Tibial nerve (tissue), 4 donors: ENCODE results near the gene MAP3K4. TPM values are rescaled to one million over a fixed set of nuclear protein-coding genes. Genes with fewer than 3 reads are reported as not detected.

Source experiments
- DNase-seq, 2 donors: peaks; one replicate each; pipeline ENCODE4 v3.0.0-alpha.2; 2019; ENCODE audit warnings: low spot score in 2 of 2
- H3K27ac ChIP-seq, 4 donors: fragments of 200-600 bp; sonication (generic) in 3 of 4; one replicate each; pipeline ENCODE4 v1.5.1; 2017 to 2019; ENCODE audit warnings: mild to moderate bottlenecking in 1 of 4
- H3K27me3 ChIP-seq, 2 donors: fragments of 200-600 bp; sonication (generic) in 1 of 2; one replicate each; pipeline versions ENCODE4 v1.5.1 to v1.6.0; 2017 to 2019
- H3K36me3 ChIP-seq, 3 donors: fragments of 200-600 bp; sonication (generic); one replicate each; pipeline ENCODE4 v1.5.1; 2018 to 2019
- H3K4me1 ChIP-seq, 4 donors: fragments of 200-600 bp; sonication (generic) in 3 of 4; one replicate each; pipeline ENCODE4 v1.5.1; 2017 to 2019
- H3K4me3 ChIP-seq, 4 donors: fragments of 200-600 bp; sonication (generic) in 3 of 4; one replicate each; pipeline ENCODE4 v1.5.1; 2017 to 2019; ENCODE audit warnings: mild to moderate bottlenecking in 1 of 4, moderate library complexity in 1 of 4
- H3K9me3 ChIP-seq, 4 donors: fragments of 200-600 bp; sonication (generic) in 3 of 4; one replicate each; pipeline ENCODE4 v1.5.1; 2017 to 2019
- EP300 ChIP-seq, 2 donors: sonication (generic); formaldehyde crosslinking; IDR thresholded peaks; one replicate each; pipeline ENCODE4 v1.6.1; 2017; ENCODE audit warnings: antibody characterized with exemption in 2 of 2, mild to moderate bottlenecking in 1 of 2
- POLR2A ChIP-seq, 2 donors: fragments of 450-650 bp; IDR thresholded peaks; one replicate each; pipeline ENCODE4 v1.6.1; 2017; ENCODE audit warnings: antibody characterized with exemption in 2 of 2, mild to moderate bottlenecking in 2 of 2, moderate library complexity in 2 of 2
- WGBS, 2 donors: methylation state at CpG; one replicate each; pipeline ENCODE4 v1.1.5; 2018; 5-methylcytosine and 5-hydroxymethylcytosine counted together
- total RNA-seq, 4 donors: library from RNA; depleted of rRNA; stranded (reverse); fragments of >200 nt; gene quantifications; one replicate each; pipeline ENCODE4 v1.1.0, GENCODE V29; 2016
- TF ChIP-seq, protein P1 (sequence below), 5 experiments: fragments of 200-600 bp in 3 of 5; fragments of 450-650 bp in 2 of 5; sonication (generic) in 3 of 5; IDR thresholded peaks; one replicate each; pipeline ENCODE4 v1.5.1; 2016 to 2019; ENCODE audit warnings: antibody characterized with exemption in 5 of 5, mild to moderate bottlenecking in 3 of 5, moderate library complexity in 2 of 5

Gene MAP3K4
- total RNA-seq, 4 donors from 2014 or later = 42.9 to 63.0 (median 56.0) TPM

- peak overlapping the region; percentile 27 to 72 (median 48) for H3K27ac ChIP-seq
- 26 to 29% methylated on average over 3 of the region's 3 CpGs for WGBS, 2 donors
- no peak for DNase-seq
- TF ChIP-seq, protein P1, sequence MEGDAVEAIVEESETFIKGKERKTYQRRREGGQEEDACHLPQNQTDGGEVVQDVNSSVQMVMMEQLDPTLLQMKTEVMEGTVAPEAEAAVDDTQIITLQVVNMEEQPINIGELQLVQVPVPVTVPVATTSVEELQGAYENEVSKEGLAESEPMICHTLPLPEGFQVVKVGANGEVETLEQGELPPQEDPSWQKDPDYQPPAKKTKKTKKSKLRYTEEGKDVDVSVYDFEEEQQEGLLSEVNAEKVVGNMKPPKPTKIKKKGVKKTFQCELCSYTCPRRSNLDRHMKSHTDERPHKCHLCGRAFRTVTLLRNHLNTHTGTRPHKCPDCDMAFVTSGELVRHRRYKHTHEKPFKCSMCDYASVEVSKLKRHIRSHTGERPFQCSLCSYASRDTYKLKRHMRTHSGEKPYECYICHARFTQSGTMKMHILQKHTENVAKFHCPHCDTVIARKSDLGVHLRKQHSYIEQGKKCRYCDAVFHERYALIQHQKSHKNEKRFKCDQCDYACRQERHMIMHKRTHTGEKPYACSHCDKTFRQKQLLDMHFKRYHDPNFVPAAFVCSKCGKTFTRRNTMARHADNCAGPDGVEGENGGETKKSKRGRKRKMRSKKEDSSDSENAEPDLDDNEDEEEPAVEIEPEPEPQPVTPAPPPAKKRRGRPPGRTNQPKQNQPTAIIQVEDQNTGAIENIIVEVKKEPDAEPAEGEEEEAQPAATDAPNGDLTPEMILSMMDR (IDR thresholded peaks at IDR 0.05) = no peak
- peak in 1 of 2 donors; percentile 12 for TF ChIP-seq EP300 (IDR thresholded peaks at IDR 0.05)
- H3K4me3 ChIP-seq = no peak overlapping the region
- peaks cover 0 to 32% (median 10%) of the 10 kb centered on the region in 4 donors for H3K4me1 ChIP-seq
- H3K27me3 ChIP-seq = no peaks in the 10 kb centered on the region
- H3K36me3 ChIP-seq = no peaks in the 10 kb centered on the region
- H3K9me3 ChIP-seq = no peaks in the 10 kb centered on the region
These were observed 30.7 kb upstream of the MAP3K4 start for GRCh38 chr6:160960839-160961238.

DNA sequence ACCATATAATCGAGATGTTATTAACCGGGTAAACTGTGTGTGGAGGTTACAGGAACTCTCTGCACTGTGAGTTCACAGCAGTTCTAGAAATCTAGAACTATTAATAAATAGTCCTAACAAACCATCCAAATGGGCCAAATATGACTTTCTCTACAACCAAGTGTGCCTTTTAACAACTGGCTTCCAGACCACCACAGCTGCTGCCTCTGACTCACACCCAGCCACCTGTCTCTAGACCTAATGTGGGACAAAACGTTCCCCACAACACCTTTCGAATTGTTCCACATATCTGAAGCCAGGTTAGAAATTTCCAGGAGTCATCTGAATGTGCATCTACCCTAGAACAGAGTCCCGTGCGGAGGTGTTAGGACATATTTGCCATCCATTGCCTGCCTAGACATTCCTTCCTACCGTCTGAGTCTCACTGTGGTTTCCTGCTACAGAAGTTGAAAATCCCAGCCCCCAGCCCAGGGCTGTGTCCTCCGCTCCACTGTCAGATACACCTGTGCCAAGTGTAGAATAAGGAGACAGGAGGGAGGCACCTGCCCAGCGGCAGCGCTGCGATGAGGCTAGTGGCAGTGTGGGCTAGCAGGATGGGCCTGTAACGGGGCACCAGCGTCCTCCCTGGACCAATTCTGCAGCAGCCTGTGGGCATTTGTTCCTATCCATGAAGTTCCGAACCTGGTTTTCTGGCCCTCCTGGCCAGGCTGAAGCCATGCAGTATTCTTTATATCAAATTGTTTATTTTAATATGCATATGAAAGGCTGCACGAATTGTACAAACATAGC lies 28.5 kb upstream of the MAP3K4 start:
- no peaks in the 10 kb centered on the region for H3K27me3 ChIP-seq
- WGBS, 2 donors = 84 to 94% methylated on average over 15 of the region's 15 CpGs
- no peaks in the 10 kb centered on the region for H3K36me3 ChIP-seq
- peak overlapping the region in 2 of 4 donors; percentile 65 to 68 for H3K27ac ChIP-seq
- H3K4me1 ChIP-seq = peaks cover 0 to 32% (median 10%) of the 10 kb centered on the region in 4 donors
- H3K4me3 ChIP-seq = no peak overlapping the region
- TF ChIP-seq EP300 (IDR thresholded peaks at IDR 0.05) (no peak), POLR2A (IDR thresholded peaks at IDR 0.05) (no peak)
- TF ChIP-seq, protein P1 (IDR thresholded peaks at IDR 0.05) = no peak
- no peaks in the 10 kb centered on the region for H3K9me3 ChIP-seq
- no peak for DNase-seq

DNA sequence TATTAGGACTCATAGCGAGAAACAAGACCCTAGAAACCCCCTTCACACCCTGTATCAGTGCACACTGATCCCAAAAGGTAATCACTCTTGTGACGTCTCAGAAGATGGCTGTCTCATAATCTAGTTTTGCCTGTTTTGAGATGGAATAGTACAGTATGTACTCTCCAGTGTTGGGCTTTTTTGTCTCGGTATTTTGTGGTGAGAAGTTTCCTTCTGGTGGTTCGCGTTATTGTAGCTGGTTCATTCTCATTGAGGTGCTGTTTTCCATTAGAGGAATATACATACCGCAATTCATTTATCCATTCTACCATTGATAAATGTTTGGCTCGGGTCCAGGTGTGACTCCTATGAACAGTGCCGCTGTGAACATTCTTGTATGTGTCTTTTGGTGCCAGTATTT lies 27.9 kb upstream of the MAP3K4 start:
- WGBS, 2 donors = 54 to 56% methylated on average over 8 of the region's 8 CpGs
- H3K4me1 ChIP-seq = peaks cover 0 to 32% (median 10%) of the 10 kb centered on the region in 4 donors
- H3K9me3 ChIP-seq = no peaks in the 10 kb centered on the region
- no peak overlapping the region for H3K4me3 ChIP-seq
- DNase-seq = no peak
- peak overlapping the region in 2 of 4 donors; percentile 65 to 68 for H3K27ac ChIP-seq
- no peaks in the 10 kb centered on the region for H3K27me3 ChIP-seq
- H3K36me3 ChIP-seq = no peaks in the 10 kb centered on the region
- no peak for TF ChIP-seq EP300 (IDR thresholded peaks at IDR 0.05)
- TF ChIP-seq POLR2A (IDR thresholded peaks at IDR 0.05) = no peak
- TF ChIP-seq, protein P1 (IDR thresholded peaks at IDR 0.05) = no peak

GRCh38 chr6:160965893-160966292 lies 25.7 kb upstream of the MAP3K4 start:
- 87 to 94% methylated on average over 5 of the region's 5 CpGs for WGBS, 2 donors
- Histone ChIP-seq H3K4me1 (peaks cover 0 to 19% (median 5%) of the 10 kb centered on the region in 4 donors), H3K36me3 (no peaks in the 10 kb centered on the region), H3K4me3 (no peak overlapping the region), H3K9me3 (no peaks in the 10 kb centered on the region), H3K27ac (no peak overlapping the region), H3K27me3 (no peaks in the 10 kb centered on the region)
- no peak for DNase-seq
- TF ChIP-seq POLR2A (IDR thresholded peaks at IDR 0.05) (no peak), EP300 (IDR thresholded peaks at IDR 0.05) (no peak)
- TF ChIP-seq, protein P1 (IDR thresholded peaks at IDR 0.05) = no peak

DNA sequence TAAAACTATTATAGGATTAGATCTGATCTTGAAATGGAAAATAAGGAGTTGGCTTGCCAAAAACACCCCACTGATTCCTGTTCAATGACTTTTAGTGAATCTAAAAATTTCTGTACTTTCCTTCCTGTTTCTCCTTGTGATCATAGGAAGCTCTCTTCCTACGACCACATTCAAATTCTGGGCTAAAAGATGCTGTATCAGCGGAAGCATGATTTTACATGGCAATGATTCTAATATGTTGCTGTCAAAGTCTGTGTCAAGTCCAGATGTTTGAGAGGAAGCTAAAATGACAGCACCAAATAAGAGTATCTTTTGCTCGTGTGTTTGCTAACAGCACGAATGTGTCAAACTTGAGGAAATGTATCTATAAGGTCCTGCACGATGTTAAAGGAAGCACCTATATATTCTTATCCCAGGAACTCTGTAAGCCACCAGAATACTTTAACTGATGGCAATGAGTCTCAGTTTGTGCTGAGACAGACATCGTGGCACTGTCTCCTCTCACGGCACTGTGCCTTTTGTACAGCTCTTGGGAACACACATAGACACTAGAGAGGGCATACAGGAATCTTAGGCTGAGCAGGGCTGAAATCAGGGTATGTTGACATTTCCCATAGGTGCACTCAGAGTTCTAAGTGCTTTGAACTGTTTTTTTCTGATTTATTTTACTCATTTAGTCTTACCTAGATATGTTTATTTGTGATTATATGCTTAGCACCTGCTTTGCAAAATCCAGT lies 24.9 kb upstream of the MAP3K4 start:
- H3K4me3 ChIP-seq = no peak overlapping the region
- peaks cover 0 to 12% (median 6%) of the 10 kb centered on the region in 4 donors for H3K4me1 ChIP-seq
- H3K27me3 ChIP-seq = no peaks in the 10 kb centered on the region
- no peaks in the 10 kb centered on the region for H3K36me3 ChIP-seq
- no peak for DNase-seq
- H3K27ac ChIP-seq = peak overlapping the region in 1 of 4 donors; percentile 16
- TF ChIP-seq, protein P1 (IDR thresholded peaks at IDR 0.05) = no peak
- TF ChIP-seq POLR2A (IDR thresholded peaks at IDR 0.05) (no peak), EP300 (IDR thresholded peaks at IDR 0.05) (no peak)
- no peaks in the 10 kb centered on the region for H3K9me3 ChIP-seq
- 78 to 80% methylated on average over 7 of the region's 7 CpGs for WGBS, 2 donors
